Kidney (tissue), 14 donors: ENCODE results near the gene TMEM242. TPM values are rescaled to one million over a fixed set of nuclear protein-coding genes. Genes with fewer than 3 reads are reported as not detected.

ENCODE experiments used
- DNase-seq, 5 donors: peaks; one replicate each; pipeline ENCODE4 v3.0.0-alpha.2; 2013 to 2020
- FAIRE-seq: peaks from 2 replicates; lab custom pipeline; 2012; peaks lifted over from hg19 to GRCh38; lab: Jason Lieb, UNC
- H3K27ac ChIP-seq, 2 donors: one replicate each; pipeline ENCODE4 v1.7.0; 2013; ENCODE audit warnings: low read depth in 2 of 2, low read length in 2 of 2, inconsistent platforms in 1 of 2
- H3K27me3 ChIP-seq: one replicate; pipeline ENCODE4 v1.7.1; 2013; ENCODE audit warnings: low read length, inconsistent platforms; ENCODE audit not compliant: control insufficient read depth, insufficient read depth
- H3K36me3 ChIP-seq, 3 donors: one replicate each; pipeline versions ENCODE4 v1.7.0 to v1.7.1; 2013; ENCODE audit warnings: low read length in 3 of 3, control low read depth in 1 of 3, inconsistent platforms in 1 of 3; ENCODE audit not compliant: insufficient read depth in 3 of 3, control insufficient read depth in 2 of 3
- H3K4me1 ChIP-seq, 3 donors: one replicate each; pipeline versions ENCODE4 v1.7.0 to v1.7.1; 2013; ENCODE audit warnings: low read length in 3 of 3, inconsistent platforms in 1 of 3, low read depth in 1 of 3; ENCODE audit not compliant: control insufficient read depth in 2 of 3, insufficient read depth in 2 of 3
- H3K4me3 ChIP-seq, 3 donors: one replicate each; pipeline versions ENCODE4 v1.7.0 to v1.8.1; 2013; ENCODE audit warnings: low read length in 3 of 3, control low read depth in 1 of 3, inconsistent platforms in 1 of 3
- H3K9ac ChIP-seq, 3 donors: one replicate each; pipeline versions ENCODE4 v1.7.0 to v1.7.1; 2013; ENCODE audit warnings: low read length in 3 of 3, control low read depth in 1 of 3, inconsistent platforms in 1 of 3
- H3K9me3 ChIP-seq, 3 donors: one replicate each; pipeline versions ENCODE4 v1.7.0 to v1.7.1; 2013; ENCODE audit warnings: low read length in 3 of 3, control low read depth in 1 of 3, inconsistent platforms in 1 of 3; ENCODE audit not compliant: control insufficient read depth in 2 of 3, insufficient read depth in 1 of 3
- CTCF ChIP-seq: IDR thresholded peaks from 3 replicates; pipeline ENCODE4 v1.5.1; 2012; ENCODE audit warnings: mild to moderate bottlenecking, moderate library complexity, borderline replicate concordance; ENCODE audit not compliant: insufficient read depth; ENCODE audit errors: extremely low read depth
- intact Hi-C: fragments of 100-400 bp; cut with DNase I; formaldehyde crosslinking; loops from one replicate; pipeline ENCODE4 v1.11.1; 2022
- polyA plus RNA-seq: library from polyadenylated mRNA; stranded (reverse); fragments of 350-450 nt; fragmentation: Illumina TruSeq; extraction: RNeasy Lipid Tissue Mini Kit (QIAGEN cat#74804); gene quantifications from one replicate; pipeline ENCODE4 v1.2.3, GENCODE V29; 2014; ENCODE audit warnings: low read depth, low replicate concordance; ENCODE audit not compliant: insufficient read depth
- total RNA-seq: library from RNA; stranded (reverse); fragmentation: NEBNext Ultra II Directional; extraction: Animal tissue kit (Norgen Biotek cat#: 25700); gene quantifications from one replicate; pipeline ENCODE4 v1.2.1, GENCODE V29; 2021
- donor health status: control.
- donor health status: control.
- donor health status: control.
- donor health status: control.
- donor health status: control.
- donor health status: DM: yes; HTN: yes; CAD: no.
- donor health status: Normal renal cell carcinoma (clear cell type).

The TMEM242 gene
- total and polyA plus RNA-seq, 2 donors from 2014 or later = 14.2 to 14.3 TPM

- FAIRE-seq = no peak
- peak overlapping the region; percentile 57 to 59 for H3K27ac ChIP-seq
- peak overlapping the region in 1 of 3 donors; percentile 1 for H3K4me3 ChIP-seq
- peak in 1 of 5 donors; percentile 28 for DNase-seq
- H3K36me3 ChIP-seq = no peaks in the 10 kb centered on the region
- peaks cover 0 to 22% (median 12%) of the 10 kb centered on the region in 3 donors for H3K4me1 ChIP-seq
- H3K9ac ChIP-seq = no peak overlapping the region
- intact Hi-C loops = no loop called here
- H3K9me3 ChIP-seq = no peaks in the 10 kb centered on the region
- no peaks in the 10 kb centered on the region for H3K27me3 ChIP-seq
- no peak for TF ChIP-seq CTCF
These were observed 18.2 kb downstream of the TMEM242 start for GRCh38 chr6:157304899-157305663.

- Histone ChIP-seq H3K9ac (no peak overlapping the region), H3K4me3 (no peak overlapping the region), H3K4me1 (peaks cover 0 to 22% (median 12%) of the 10 kb centered on the region in 3 donors), H3K9me3 (no peaks in the 10 kb centered on the region), H3K36me3 (no peaks in the 10 kb centered on the region), H3K27ac (no peak overlapping the region), H3K27me3 (no peaks in the 10 kb centered on the region)
- no peak for DNase-seq
- intact Hi-C loops = no loop called here
- no peak for TF ChIP-seq CTCF
- no peak for FAIRE-seq
These were observed 20.6 kb downstream of the TMEM242 start for GRCh38 chr6:157302736-157303135.

- no peak overlapping the region for H3K9ac ChIP-seq
- no peaks in the 10 kb centered on the region for H3K36me3 ChIP-seq
- intact Hi-C loops = no loop called here
- no peaks in the 10 kb centered on the region for H3K27me3 ChIP-seq
- no peak for TF ChIP-seq CTCF
- no peak overlapping the region for H3K4me3 ChIP-seq
- FAIRE-seq = no peak
- H3K27ac ChIP-seq = no peak overlapping the region
- DNase-seq = no peak
- H3K4me1 ChIP-seq = peaks cover 0 to 17% (median 7%) of the 10 kb centered on the region in 3 donors
- no peaks in the 10 kb centered on the region for H3K9me3 ChIP-seq
These were observed 22.9 kb downstream of the TMEM242 start for GRCh38 chr6:157300436-157300835.
